ENCODE results near the gene OR11G2.
"Not testable (repeated sequence)": the region's sequence is repeated elsewhere in the genome, so short reads cannot be mapped to it uniquely, and the experiment has no call there.

Gene OR11G2

DNA sequence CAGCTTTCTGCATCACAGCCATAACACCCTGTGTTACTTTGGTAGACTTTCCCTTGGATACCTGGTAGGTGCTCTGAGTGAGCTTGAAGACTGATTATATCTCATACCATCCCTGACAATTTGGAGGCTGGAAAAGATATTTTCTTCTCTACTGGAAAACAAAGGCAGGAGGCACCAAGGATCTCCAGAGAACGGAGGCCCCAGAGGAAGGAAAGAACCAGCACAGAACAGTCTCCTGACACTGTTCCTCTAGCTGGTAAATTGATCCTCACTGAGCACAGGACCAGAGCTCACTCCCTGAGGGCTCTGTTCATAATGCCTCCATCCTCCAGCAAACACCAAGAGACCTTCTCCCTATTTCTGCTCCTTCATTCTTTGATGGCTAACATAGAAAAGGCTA is at the start of gene OR11G2:
OR11G2 (plus strand) TSS at position 301 of the 400 bp plus-strand sequence. CDS start 6,542 bp downstream, outside the sequence.
- DNase-seq (ENCODE audit: low read depth in 2 of 2): no peak

- DNase-seq (ENCODE audit: low read depth in 2 of 2): no peak
Measured at GRCh38 chr14:20143911-20144310, 46.8 kb upstream of the OR11G2 start.

DNA sequence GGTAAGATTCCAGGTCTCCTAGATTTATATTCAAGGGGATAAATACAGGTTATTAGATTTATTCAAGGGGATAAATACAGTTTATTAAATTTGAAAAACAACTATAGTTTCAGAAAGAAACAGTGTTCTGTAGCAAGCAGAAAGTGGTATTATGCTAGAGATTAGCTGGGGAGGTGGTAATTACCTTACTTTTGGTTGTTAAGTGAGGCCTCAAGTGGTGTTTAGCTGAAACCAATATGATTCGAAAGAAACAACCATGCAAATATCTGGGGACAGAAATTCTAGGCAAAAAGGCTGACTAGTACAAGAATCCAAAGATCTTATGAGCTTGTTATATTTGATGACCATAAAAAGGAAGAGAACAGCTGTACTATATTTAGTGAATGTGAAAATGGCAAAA is 45.9 kb upstream of the OR11G2 start:
- DNase-seq (ENCODE audit: low read depth in 2 of 2): no peak

- no peak for DNase-seq (ENCODE audit: low read depth in 2 of 2)
Measured at GRCh38 chr14:20164462-20164861, 26.2 kb upstream of the OR11G2 start.

GRCh38 chr14:20167091-20167490 is 23.6 kb upstream of the OR11G2 start:
- no peak for DNase-seq (ENCODE audit: low read depth in 2 of 2)

DNA sequence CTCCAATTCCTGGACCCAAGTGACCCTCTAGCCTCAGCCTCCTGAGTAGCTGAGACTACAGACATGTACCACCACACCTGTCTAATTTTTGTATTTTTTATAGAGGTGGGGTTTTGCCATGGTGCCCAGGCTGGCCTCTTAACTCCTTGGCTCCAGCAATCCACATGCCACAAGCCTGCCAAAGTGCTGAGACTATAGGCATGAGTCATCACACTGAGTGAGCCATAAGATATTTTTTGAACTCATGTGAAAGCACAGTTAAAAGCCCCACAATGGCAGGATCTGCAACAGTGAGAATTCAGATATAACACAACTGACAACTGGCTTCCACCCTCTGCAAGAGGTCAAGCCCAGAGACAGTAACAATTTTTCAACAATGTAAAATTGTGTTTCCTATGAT is 20.8 kb upstream of the OR11G2 start:
- DNase-seq (ENCODE audit: low read depth in 2 of 2): not testable (repeated sequence)

GRCh38 chr14:20174205-20174604 is 16.5 kb upstream of the OR11G2 start:
- not testable (repeated sequence) for DNase-seq (ENCODE audit: low read depth in 2 of 2)

GRCh38 chr14:20176330-20176729 is 14.4 kb upstream of the OR11G2 start:
- DNase-seq (ENCODE audit: low read depth in 2 of 2): no peak

DNA sequence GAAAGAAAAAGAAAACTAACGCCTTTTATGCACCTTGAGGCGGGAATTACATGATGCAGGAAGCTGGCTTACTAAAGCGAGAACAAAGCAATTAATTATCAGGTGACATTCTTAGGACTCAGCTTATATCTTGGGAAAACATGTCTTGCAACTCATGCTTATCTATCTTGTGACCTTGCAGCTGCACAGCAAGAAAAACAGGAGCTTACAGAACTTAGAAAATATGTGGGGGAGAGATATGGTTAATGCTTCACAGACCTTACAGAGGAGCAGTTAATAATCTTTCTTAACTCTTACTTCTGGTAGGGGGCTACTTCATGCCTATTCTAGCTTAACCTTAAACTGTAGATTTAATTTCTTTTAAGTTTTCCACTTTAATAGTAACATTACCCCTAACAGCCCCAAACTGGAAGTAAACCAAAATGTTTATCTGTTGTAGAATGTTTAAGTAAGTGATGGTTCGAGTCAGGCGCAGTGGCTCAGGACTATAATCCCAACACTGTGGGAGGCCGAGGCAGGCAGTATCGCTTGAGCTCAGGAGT is 13.2 kb upstream of the OR11G2 start:
- no peak for DNase-seq (ENCODE audit: low read depth in 2 of 2)

GRCh38 chr14:20179218-20179617 is 11.5 kb upstream of the OR11G2 start:
- DNase-seq (ENCODE audit: low read depth in 2 of 2): no peak

GRCh38 chr14:20179880-20180279 is 10.8 kb upstream of the OR11G2 start:
- DNase-seq (ENCODE audit: low read depth in 2 of 2): no peak

DNA sequence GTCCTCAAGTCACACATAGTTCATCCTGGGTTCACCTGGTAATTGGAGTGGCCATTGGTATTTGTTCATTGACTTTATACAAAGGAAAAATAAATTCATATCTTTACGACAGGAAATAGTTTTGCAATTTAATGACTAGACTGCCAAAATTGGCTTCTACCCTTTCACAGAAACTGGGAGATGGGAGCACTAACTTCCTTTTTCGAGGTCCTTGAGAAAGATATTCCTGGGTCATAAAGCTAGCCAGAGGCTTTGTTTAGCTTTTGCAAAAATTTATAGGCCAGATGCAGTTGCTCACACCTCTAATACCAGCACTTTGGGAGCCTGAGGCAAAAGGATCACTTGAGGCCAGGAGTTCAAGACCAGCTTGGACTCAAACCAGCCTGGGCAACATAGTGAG is 10.2 kb upstream of the OR11G2 start:
- DNase-seq (ENCODE audit: low read depth in 2 of 2): no peak

GRCh38 chr14:20184181-20184580 is 6.5 kb upstream of the OR11G2 start:
- DNase-seq (ENCODE audit: low read depth in 2 of 2): no peak

DNA sequence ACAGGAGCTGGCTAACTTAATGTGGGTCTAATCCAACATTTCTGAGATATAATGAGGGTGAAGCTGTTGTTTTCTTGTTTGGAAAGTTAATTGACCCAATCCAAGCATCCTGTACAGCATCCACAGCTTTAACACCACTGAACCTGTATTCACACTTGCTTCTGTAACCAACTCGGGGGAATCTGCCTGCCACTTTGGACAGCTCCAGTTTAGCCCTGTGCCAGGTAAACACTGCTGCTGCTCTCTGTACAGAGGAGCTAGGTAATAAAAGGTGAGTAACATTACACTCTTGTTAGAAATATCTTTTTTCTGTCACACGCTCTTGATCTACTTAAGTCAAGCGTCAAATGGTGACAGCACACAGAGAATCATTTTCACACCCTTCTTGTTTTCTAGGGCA is 700 bp downstream of the OR11G2 start:
- no peak for DNase-seq (ENCODE audit: low read depth in 2 of 2)

GRCh38 chr14:20194101-20194500 is 3.4 kb downstream of the OR11G2 start:
- DNase-seq (ENCODE audit: low read depth in 2 of 2): no peak

GRCh38 chr14:20195170-20195569 is 4.5 kb downstream of the OR11G2 start:
- not testable (repeated sequence) for DNase-seq (ENCODE audit: low read depth in 2 of 2)

DNA sequence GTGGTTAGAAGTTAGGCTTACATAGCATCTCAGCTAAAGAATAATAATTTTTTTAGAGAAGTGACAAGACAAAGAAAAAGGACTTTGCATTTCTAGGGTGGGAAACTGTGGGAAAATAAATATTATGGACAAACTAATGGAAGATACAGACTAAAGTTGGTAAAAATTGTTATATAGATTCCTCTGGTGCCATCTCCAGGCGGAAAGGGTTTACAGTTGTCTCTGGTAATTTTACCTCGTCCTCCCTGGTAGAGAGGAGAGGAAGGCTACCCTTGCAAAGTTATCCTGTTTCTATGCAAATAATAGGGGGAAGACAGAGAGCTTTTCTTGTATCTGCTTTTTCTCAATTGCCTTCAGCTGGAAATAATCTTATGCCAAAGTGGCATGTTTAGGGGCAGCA is 5.2 kb downstream of the OR11G2 start:
- DNase-seq (ENCODE audit: low read depth in 2 of 2): no peak

DNA sequence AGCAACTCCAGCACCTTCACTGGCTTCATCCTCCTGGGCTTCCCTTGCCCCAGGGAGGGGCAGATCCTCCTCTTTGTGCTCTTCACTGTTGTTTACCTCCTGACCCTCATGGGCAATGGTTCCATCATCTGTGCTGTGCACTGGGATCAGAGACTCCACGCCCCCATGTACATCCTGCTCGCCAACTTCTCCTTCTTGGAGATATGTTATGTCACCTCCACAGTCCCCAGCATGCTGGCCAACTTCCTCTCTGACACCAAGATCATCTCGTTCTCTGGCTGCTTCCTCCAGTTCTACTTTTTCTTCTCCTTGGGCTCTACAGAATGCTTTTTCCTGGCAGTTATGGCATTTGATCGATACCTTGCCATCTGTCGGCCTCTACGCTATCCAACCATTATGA is 6.8 kb downstream of the OR11G2 start:
- DNase-seq (ENCODE audit: low read depth in 2 of 2): no peak

DNA sequence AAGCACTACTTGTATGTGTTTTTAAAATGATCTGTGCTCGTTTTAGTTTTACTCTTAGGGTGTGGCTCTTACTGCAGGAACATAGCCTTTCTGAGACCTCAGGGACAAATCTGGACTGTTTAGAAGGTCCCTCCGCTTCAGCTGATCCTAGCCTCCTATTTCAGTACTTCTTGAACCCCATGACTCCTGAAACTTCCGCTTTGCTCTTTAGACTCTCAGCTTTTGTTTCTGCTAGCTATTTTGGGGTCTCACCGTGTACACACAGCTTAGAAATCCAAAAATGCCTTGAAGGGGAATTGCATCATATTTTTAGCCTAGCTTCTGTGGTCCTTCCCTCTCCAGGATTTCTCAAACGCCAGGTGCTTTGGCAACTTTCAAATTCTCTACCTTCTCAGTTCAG is 8.3 kb downstream of the OR11G2 start:
- DNase-seq (ENCODE audit: low read depth in 2 of 2): no peak

DNA sequence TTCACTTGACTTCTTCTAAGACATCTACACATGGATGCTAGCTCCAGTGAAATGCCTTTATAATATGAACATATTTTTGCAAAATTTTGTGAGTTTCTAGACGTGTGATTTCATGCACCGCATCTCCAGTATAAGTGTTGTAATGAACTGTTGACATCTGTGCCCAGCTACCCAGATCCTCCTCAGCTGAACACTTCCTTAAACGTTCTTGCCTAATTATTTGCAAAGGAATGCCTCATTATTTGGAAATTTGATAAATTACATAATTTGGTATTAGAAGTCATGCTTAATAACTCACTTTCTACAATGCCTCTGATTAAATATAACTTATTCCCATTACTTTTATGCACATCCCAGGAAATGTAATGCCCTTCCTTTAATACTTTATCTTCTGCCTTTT is 14.0 kb downstream of the OR11G2 start:
- DNase-seq (ENCODE audit: low read depth in 2 of 2): no peak

DNA sequence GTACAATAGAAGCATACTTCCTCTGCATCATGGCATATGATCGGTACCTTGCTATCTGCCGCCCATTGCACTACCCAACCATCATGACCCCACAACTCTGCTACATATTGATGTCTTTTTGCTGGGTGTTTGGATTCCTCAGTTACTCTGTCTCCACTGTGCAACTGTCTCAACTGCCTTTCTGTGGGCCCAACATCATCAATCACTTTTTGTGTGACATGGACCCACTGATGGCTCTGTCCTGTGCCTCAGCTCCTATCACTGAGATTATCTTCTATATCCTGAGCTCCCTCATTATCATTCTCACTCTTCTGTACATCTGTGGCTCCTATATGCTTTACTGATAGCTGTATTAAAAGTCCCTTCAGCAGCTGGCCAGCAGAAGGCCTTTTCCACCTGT is 18.9 kb downstream of the OR11G2 start:
- no peak for DNase-seq (ENCODE audit: low read depth in 2 of 2)

DNA sequence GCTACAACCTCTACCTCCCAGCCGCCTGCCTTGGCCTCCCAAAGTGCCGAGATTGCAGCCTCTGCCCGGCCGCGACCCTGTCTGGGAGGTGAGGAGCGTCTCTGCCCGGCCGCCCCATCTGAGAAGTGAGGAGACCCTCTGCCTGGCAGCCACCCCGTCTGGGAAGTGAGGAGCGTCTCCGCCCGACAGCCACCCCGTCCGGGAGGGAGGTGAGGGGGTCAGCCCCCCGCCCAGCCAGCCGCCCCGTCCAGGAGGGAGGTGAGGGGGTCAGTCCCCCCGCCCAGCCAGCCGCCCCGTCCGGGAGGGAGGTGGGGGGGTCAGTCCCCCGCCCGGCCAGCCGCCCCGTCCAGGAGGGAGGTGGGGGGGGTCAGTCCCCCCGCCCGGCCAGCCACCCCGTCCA is 21.7 kb downstream of the OR11G2 start:
- DNase-seq (ENCODE audit: low read depth in 2 of 2): not testable (repeated sequence)

DNA sequence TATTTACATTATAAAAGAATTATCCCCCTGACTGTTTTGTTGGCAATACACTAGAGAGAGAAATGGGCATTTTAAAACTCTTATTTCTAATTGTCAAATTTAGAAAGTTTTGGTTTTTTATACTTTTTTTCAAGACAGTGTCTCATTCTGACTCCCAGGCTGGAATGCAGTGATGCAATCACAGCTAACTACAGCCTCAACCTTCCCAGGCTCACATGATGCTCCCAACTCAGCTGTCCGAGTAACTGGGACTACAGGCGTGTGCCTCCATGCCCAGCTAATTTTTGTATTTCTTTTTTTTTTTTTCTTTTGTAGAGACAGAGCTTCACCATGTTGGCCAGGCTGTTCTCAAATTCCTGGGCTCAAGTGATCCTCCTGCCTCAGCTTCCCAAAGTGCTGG is 24.5 kb downstream of the OR11G2 start:
- DNase-seq (ENCODE audit: low read depth in 2 of 2): no peak

- DNase-seq (ENCODE audit: low read depth in 2 of 2): no peak
Measured at GRCh38 chr14:20219033-20219432, 28.3 kb downstream of the OR11G2 start.

- no peak for DNase-seq (ENCODE audit: low read depth in 2 of 2)
Measured at GRCh38 chr14:20223410-20223809, 32.7 kb downstream of the OR11G2 start, which contains the start of gene OR11H6. TSS of gene OR11H6 (plus strand) at chr14:20223710. CDS start at chr14:20223710, 0 bp downstream.

All from activated CD8-positive, alpha-beta memory T cell treated with anti-CD3 and anti-CD28 coated beads for 4 hours (primary cell).